Right lobe of liver (tissue), 6 donors: ENCODE measurements around the gene KRTAP10-12. TPM values are rescaled to one million over a fixed set of nuclear protein-coding genes. Genes with fewer than 3 reads are reported as not detected.

Source experiments
- ATAC-seq, 4 donors: fragments of 200-7000 bp; cut with Tn5 transposase; one replicate each; pipeline ENCODE4 v1.9.1; 2020; ENCODE audit warnings: mild to moderate bottlenecking in 4 of 4, moderate library complexity in 4 of 4
- DNase-seq, 3 donors: peaks; one replicate each; pipeline ENCODE4 v3.0.0-alpha.2; 2020
- H3K27ac ChIP-seq, 3 donors: fragments of 200-600 bp; one replicate each; pipeline ENCODE4 v1.8.0; 2022
- H3K27me3 ChIP-seq, 2 donors: fragments of 200-600 bp; one replicate each; pipeline ENCODE4 v1.8.0; 2022
- H3K36me3 ChIP-seq, 4 donors: fragments of 200-600 bp; sonication (generic) in 1 of 4; one replicate each; pipeline versions ENCODE4 v1.5.1 to v1.8.0; 2017 to 2022; ENCODE audit warnings: control low read depth in 1 of 4
- H3K4me1 ChIP-seq, 4 donors: fragments of 200-600 bp; sonication (generic) in 1 of 4; one replicate each; pipeline versions ENCODE4 v1.5.1 to v1.8.0; 2017 to 2022; ENCODE audit warnings: control low read depth in 1 of 4
- H3K4me3 ChIP-seq, 3 donors: fragments of 200-600 bp; one replicate each; pipeline ENCODE4 v1.8.0; 2022
- H3K9me3 ChIP-seq, 4 donors: fragments of 200-600 bp; sonication (generic) in 1 of 4; one replicate each; pipeline versions ENCODE4 v1.5.1 to v1.8.0; 2017 to 2022; ENCODE audit warnings: control low read depth in 1 of 4
- POLR2A ChIP-seq: fragments of 450-650 bp; IDR thresholded peaks from one replicate; pipeline ENCODE4 v1.6.1; 2017; ENCODE audit warnings: antibody characterized with exemption, mild to moderate bottlenecking
- WGBS: methylation state at CpG from one replicate; pipeline ENCODE4 v1.1.6; 2018; ENCODE audit warnings: low coverage, low lambda C conversion rate; ENCODE audit not compliant: insufficient coverage; ENCODE audit errors: missing lambda C conversion rate; 5-methylcytosine and 5-hydroxymethylcytosine counted together
- intact Hi-C, 2 donors: fragments of 100-400 bp; cut with DNase I; formaldehyde crosslinking; loops; one replicate each; pipeline versions ENCODE4 v1.11.2 to v1.14.1; 2022
- total RNA-seq, 6 experiments: library from RNA; depleted of rRNA in 2 of 6; stranded (reverse); fragments of >200 nt in 2 of 6; fragmentation: NEBNext Ultra II Directional in 3 of 6; extraction: Animal tissue kit (Norgen Biotek cat#: 25700) in 3 of 6; gene quantifications; one replicate each; pipeline versions ENCODE4 v1.1.0 to v1.2.4, GENCODE V29; 2016 to 2023
- TF ChIP-seq, protein P1 (sequence below), 4 donors: fragments of 200-600 bp in 3 of 4; fragments of 450-650 bp in 1 of 4; IDR thresholded peaks; one replicate each; pipeline versions ENCODE4 v1.5.1 to v1.8.0; 2016 to 2022; ENCODE audit warnings: antibody characterized with exemption in 4 of 4, mild to moderate bottlenecking in 2 of 4
- donor health status: DM: no; HTN: yes; CAD: no.
- donor health status: DM: no; HTN: no; CAD: no.
- donor health status: DM: no; HTN: no; CAD: no.
- donor health status: DM: no; HTN: yes; CAD: no.
- donor health status: DM: no; HTN: yes; CAD: no.

KRTAP10-12 gene
- total RNA-seq, 6 experiments from 2014 or later: not detected

DNA sequence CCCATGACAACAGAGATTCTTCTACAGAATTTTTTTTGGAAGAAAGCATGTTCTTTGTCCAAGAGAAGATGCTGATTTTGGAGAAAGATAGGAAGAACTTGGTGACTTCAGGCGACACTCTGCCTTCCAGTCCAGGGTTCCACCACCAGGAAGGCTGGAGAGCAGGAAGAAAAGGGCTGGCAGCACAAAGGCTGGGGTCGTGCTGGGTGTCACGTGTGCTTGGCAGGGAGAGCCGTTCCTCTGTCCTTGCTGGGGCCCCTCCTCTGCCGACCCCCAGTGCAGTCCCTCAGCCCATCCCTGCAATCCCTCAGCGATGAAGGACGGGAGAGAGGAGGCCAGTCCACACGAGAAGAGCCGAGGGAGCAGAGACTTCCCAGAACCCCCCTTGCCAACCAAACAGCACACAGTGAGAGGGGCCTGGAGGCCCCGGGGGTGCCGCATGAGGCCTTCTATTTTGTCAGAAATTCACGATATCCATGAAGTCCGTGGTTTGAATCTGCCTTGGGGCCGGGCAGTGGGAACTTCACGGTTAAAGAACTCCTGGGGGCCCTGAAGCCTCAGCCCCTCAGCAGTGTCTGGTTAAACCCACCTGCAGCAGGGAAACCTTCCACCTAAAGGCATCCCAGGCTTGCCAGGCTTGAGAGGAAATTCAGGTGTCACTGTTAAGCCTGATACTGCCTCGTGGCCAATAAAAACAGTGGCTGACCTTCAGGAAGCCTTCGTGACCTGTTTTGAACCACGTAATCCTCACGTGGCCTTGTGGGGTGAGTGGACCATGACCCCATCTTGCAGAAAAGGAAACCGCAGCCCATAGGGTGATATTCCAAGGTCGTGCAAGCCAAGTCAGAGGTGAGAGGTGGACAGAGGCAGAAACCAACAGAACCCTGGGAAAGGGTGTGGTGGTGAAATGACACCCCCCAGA is 3.4 kb downstream of the KRTAP10-12 start:
- Histone ChIP-seq H3K4me1 (no peaks in the 10 kb centered on the region), H3K36me3 (no peaks in the 10 kb centered on the region), H3K9me3 (no peaks in the 10 kb centered on the region), H3K4me3 (no peak overlapping the region), H3K27ac (no peak overlapping the region), H3K27me3 (peaks cover 0 to 12% of the 10 kb centered on the region in 2 donors)
- intact Hi-C loops: no loop called here
- DNase-seq (peak in 1 of 3 donors; percentile 24), ATAC-seq (peak in 1 of 4 donors; percentile 14)
- WGBS: 12% methylated on average over 10 of the region's 21 CpGs
- TF ChIP-seq, protein P1, sequence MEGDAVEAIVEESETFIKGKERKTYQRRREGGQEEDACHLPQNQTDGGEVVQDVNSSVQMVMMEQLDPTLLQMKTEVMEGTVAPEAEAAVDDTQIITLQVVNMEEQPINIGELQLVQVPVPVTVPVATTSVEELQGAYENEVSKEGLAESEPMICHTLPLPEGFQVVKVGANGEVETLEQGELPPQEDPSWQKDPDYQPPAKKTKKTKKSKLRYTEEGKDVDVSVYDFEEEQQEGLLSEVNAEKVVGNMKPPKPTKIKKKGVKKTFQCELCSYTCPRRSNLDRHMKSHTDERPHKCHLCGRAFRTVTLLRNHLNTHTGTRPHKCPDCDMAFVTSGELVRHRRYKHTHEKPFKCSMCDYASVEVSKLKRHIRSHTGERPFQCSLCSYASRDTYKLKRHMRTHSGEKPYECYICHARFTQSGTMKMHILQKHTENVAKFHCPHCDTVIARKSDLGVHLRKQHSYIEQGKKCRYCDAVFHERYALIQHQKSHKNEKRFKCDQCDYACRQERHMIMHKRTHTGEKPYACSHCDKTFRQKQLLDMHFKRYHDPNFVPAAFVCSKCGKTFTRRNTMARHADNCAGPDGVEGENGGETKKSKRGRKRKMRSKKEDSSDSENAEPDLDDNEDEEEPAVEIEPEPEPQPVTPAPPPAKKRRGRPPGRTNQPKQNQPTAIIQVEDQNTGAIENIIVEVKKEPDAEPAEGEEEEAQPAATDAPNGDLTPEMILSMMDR (IDR thresholded peaks at IDR 0.05): no peak
- no peak for TF ChIP-seq POLR2A

DNA sequence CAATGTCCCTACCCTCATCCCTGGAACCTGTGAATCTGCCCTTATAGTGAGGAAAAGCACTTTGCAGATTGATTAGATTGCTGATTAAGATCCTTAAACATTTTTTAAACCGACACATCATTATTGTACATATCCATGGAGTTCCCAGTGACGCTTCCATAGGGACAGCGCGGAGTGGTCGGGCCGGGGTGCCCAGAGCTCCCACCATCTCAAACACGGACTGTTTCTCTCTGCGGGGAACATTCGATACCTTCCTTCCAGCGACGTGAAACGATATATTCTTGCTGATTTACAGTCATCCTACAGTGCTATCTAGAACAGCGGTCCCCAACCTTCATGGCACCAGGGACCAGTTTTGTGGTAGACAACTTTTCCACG is 4.0 kb downstream of the KRTAP10-12 start:
- H3K36me3 ChIP-seq: no peaks in the 10 kb centered on the region
- intact Hi-C loops: no loop called here
- no peaks in the 10 kb centered on the region for H3K4me1 ChIP-seq
- peaks cover 0 to 12% of the 10 kb centered on the region in 2 donors for H3K27me3 ChIP-seq
- 76% methylated on average over 8 of the region's 14 CpGs for WGBS
- no peak for DNase-seq
- TF ChIP-seq, protein P1 (IDR thresholded peaks at IDR 0.05): no peak
- TF ChIP-seq POLR2A: no peak
- no peak overlapping the region for H3K27ac ChIP-seq
- H3K9me3 ChIP-seq: no peaks in the 10 kb centered on the region
- no peak overlapping the region for H3K4me3 ChIP-seq
- no peak for ATAC-seq

DNA sequence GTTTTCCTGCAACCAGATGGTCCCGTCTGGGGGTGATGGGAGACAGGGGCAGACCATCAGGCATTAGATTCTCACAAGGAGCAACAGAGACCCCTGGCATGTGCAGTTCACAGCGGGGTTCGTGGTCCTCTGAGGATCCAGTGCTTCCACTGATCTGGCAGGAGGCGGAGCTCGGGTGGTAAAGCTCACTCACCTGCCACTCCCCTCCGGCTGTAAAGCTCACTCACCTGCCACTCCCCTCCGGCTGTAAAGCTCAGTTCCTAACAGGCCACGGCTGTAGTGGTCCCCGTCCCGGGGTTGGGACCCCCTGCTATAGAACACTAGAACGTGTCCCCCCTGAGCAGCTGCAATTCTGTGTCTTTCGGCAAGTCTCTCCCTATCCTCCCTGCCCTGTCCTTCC is 4.6 kb downstream of the KRTAP10-12 start:
- ATAC-seq (no peak), DNase-seq (no peak)
- H3K27me3 ChIP-seq: peaks cover 0 to 12% of the 10 kb centered on the region in 2 donors
- H3K4me1 ChIP-seq: no peaks in the 10 kb centered on the region
- intact Hi-C loops: no loop called here
- TF ChIP-seq, protein P1 (IDR thresholded peaks at IDR 0.05): no peak
- no peak for TF ChIP-seq POLR2A
- no peaks in the 10 kb centered on the region for H3K36me3 ChIP-seq
- H3K9me3 ChIP-seq: no peaks in the 10 kb centered on the region
- no peak overlapping the region for H3K27ac ChIP-seq
- 29% methylated on average over 4 of the region's 12 CpGs for WGBS
- no peak overlapping the region for H3K4me3 ChIP-seq

DNA sequence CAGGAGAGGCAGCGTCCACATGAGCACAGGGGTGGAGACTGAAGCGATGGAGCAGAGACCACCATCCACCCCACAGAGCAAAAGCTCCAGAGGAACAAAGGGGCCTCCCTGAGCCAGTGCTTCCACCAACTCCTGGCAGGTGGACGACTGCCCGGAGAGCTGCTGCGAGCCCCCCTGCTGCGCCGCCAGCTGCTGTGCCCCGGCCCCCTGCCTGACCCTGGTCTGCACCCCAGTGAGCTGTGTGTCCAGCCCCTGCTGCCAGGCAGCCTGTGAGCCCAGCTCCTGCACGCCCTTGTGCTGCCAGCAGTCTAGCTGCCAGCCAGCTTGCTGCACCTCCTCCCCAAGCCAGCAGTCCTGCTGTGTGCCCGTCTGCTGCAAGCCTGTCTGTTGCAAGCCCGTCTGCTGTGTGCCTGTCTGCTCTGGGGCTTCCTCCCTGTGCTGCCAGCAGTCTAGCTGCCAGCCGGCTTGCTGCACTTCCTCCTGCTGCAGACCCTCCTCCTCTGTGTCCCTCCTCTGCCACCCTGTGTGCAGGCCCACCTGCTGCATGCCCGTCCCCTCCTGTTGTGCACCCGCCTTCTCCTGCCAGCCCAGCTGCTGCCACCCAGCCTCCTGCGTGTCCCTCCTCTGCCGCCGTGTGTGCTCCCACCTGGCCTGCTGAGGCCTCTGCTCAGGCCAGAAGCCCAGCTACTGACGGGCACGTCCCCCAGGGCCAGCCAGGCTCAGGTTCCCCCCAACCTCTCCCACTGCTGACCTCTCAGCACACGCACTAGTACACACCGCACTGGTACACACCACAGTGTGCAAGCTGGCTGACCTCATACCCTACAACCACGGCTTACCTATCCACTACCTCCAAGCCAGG is 5.4 kb downstream of the KRTAP10-12 start:
- no peak overlapping the region for H3K4me3 ChIP-seq
- whole genome bisulfite sequencing: 57% methylated on average over 6 of the region's 22 CpGs
- no peak overlapping the region for H3K27ac ChIP-seq
- H3K4me1 ChIP-seq: no peaks in the 10 kb centered on the region
- H3K9me3 ChIP-seq: no peaks in the 10 kb centered on the region
- TF ChIP-seq, protein P1 (IDR thresholded peaks at IDR 0.05): no peak
- TF ChIP-seq POLR2A: no peak
- DNase-seq (peak in 1 of 3 donors; percentile 38), ATAC-seq (no peak)
- intact Hi-C loops: no loop called here
- H3K36me3 ChIP-seq: no peaks in the 10 kb centered on the region
- peaks cover 0 to 12% of the 10 kb centered on the region in 2 donors for H3K27me3 ChIP-seq
